ENCODE measurements around the gene PREPL. TPM values are rescaled to one million over a fixed set of nuclear protein-coding genes. Genes with fewer than 3 reads are reported as not detected.
"Not testable (repeated sequence)": the region's sequence is repeated elsewhere in the genome, so short reads cannot be mapped to it uniquely, and the experiment has no call there.

PREPL gene
- total RNA-seq = 29.4 and 30.5 TPM in 2 replicates

DNA sequence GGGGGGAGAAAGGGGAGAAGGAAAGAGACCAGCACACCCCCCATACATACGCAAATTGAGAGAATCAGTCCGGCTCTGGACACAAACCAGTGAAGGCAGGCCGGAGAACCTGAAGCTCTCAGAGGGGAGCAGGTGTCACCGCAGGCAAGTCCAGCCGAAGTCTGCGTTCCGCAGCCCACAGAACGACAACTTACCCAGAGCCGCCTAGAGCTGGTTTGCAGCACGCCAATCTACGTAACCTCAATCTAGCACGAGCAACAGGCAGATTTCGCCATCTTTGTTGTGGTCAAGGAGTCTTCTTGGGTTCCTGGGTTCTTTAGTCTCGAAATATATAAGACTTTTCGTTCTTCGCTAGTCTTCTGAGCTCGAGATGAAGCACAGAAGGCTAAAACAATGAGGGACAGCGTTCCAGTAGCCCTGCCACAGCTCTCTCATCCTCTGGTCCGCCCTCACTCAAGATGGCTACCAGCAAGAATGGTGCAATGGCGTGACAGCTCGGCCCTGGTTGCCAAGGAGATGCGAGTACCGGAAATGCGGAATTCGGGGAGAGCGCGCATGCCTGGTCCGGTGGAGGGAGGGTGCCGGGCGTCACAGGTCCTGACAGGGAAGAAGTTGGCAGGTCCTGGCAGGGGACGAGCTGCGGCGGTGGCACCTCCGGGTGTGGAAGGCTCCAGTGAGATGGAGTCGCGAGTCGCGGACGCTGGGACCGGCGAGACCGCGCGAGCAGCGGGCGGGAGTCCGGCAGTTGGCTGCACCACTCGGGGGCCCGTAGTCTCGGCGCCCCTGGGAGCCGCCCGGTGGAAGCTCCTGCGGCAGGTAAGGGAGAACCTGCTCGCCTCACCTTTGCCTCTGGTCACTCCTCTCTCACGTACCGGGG is at the start of gene PREPL, which contains the start of gene CAMKMT:
PREPL (minus strand) TSS at position 165 of the 877 bp plus-strand sequence. CDS start 15,152 bp downstream, outside the sequence.
CAMKMT (plus strand) TSS at position 618 of the 877 bp plus-strand sequence.
- peak; percentile 97 for DNase-seq (ENCODE audit: low spot score)
- Mint-ChIP-seq H3K4me1 (ENCODE audit: low read depth) (peaks cover 46% of the 10 kb centered on the region), H3K27ac (peak within 1 kb of the TSS; percentile 100), H3K27me3 (ENCODE audit: insufficient read depth) (no peaks in the 10 kb centered on the region), H3K4me3 (peak within 1 kb of the TSS; percentile 99), H3K9me3 (no peaks in the 10 kb centered on the region), H3K36me3 (ENCODE audit: low read depth) (peaks cover 5% of the 10 kb centered on the region)
- intact Hi-C loops (cut with micrococcal nuclease) = loop anchor here (1.0 to 10.0 kb wide), 10 partner anchors 117 to 1999 kb away; partner anchors contain the start of genes COX7A2L, DYNC2LI1, LRPPRC and PPM1B

DNA sequence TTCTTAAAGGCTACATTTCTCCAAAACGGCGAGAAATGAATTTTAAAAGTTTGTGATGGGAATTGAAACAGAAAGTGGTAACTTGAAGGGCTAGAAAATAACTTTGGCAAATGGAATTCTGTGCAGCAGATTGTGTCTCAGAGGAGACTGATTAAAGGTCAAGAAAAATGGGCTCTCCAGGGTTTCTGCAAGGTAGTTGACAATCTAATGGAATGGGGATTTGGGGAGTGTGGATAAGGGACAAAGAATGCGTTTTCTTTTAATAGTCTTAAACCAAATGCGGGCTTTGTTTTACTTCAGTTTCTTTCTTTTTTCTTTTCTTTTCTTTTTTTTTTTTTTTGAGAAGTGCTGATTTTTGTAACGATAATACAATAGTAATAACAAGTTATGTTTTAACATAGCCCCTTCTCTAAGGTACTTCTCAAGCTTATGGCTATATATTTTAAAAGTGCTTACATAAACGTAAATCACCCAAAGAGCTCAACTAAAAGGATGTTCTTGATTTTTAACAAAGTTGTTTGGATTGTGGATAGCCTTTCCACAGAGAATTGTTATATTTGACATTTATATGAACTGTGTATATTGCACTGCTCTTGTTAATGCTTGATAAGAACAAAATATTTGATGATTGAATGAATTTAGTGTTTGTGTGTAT is 37.1 kb upstream of the PREPL start:
- Mint-ChIP-seq H3K27ac (no peak overlapping the region), H3K4me3 (no peak overlapping the region), H3K4me1 (ENCODE audit: low read depth) (no peaks in the 10 kb centered on the region), H3K27me3 (ENCODE audit: insufficient read depth) (no peaks in the 10 kb centered on the region), H3K9me3 (no peaks in the 10 kb centered on the region), H3K36me3 (ENCODE audit: low read depth) (peaks cover under 1% of the 10 kb centered on the region)
- intact Hi-C loops (cut with micrococcal nuclease) = no loop called here
- no peak for DNase-seq (ENCODE audit: low spot score)

DNA sequence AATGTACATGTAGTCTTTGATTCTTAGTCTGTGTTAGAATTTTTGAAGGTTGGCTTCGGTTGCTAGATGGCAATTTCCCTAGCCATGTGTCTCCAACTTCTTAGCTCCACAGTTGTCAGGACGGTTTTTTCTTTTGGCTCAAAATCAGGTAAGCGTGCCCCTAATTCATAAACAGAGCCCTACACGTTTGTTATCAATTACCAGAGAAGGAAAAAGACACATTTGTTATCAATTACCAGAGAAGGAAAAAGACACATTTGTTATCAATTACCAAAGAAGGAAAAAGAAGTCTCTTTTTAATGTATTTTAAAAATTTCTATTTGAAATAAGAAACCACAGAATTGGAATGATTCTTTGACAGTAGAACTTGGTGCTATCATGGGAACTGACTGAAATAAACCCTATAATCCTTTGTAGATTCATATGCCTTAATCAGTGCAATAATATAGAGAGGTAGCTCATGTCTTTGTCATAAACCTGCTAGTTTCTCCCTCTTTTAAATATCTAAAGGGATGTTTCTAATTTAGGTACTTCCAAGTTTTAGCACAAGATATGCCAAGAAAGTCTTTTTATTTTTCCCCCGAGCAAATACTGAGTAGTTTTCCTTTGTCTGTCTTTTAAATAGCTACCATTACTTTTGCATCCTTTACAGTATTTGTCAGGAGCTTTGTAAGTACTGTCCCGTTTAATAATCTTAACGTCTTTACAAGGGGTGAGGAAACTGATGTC is 36.3 kb upstream of the PREPL start:
- no peaks in the 10 kb centered on the region for H3K9me3 Mint-ChIP-seq
- no peaks in the 10 kb centered on the region for H3K4me1 Mint-ChIP-seq (ENCODE audit: low read depth)
- intact Hi-C loops (cut with micrococcal nuclease) = no loop called here
- DNase-seq (ENCODE audit: low spot score) = no peak
- H3K27ac Mint-ChIP-seq = no peak overlapping the region
- no peak overlapping the region for H3K4me3 Mint-ChIP-seq
- H3K27me3 Mint-ChIP-seq (ENCODE audit: insufficient read depth) = no peaks in the 10 kb centered on the region
- H3K36me3 Mint-ChIP-seq (ENCODE audit: low read depth) = no peaks in the 10 kb centered on the region

GRCh38 chr2:44392338-44392943 is 31.1 kb upstream of the PREPL start:
- no peak overlapping the region for H3K4me3 Mint-ChIP-seq
- H3K9me3 Mint-ChIP-seq = no peaks in the 10 kb centered on the region
- H3K36me3 Mint-ChIP-seq (ENCODE audit: low read depth) = peaks cover 2% of the 10 kb centered on the region
- no peaks in the 10 kb centered on the region for H3K27me3 Mint-ChIP-seq (ENCODE audit: insufficient read depth)
- intact Hi-C loops (cut with micrococcal nuclease) = loop anchor here (1.0 kb wide), 1 partner anchor 305 kb away; no protein-coding TSS in a partner anchor
- no peak overlapping the region for H3K27ac Mint-ChIP-seq
- DNase-seq (ENCODE audit: low spot score) = no peak
- no peaks in the 10 kb centered on the region for H3K4me1 Mint-ChIP-seq (ENCODE audit: low read depth)

GRCh38 chr2:44389895-44390294 is 28.6 kb upstream of the PREPL start:
- no peak for DNase-seq (ENCODE audit: low spot score)
- intact Hi-C loops (cut with micrococcal nuclease) = no loop called here
- Mint-ChIP-seq H3K4me3 (no peak overlapping the region), H3K27me3 (ENCODE audit: insufficient read depth) (no peaks in the 10 kb centered on the region), H3K27ac (no peak overlapping the region), H3K9me3 (no peaks in the 10 kb centered on the region), H3K4me1 (ENCODE audit: low read depth) (no peaks in the 10 kb centered on the region), H3K36me3 (ENCODE audit: low read depth) (peaks cover 5% of the 10 kb centered on the region)

GRCh38 chr2:44388877-44389276 is 27.6 kb upstream of the PREPL start:
- H3K36me3 Mint-ChIP-seq (ENCODE audit: low read depth) = peaks cover 5% of the 10 kb centered on the region
- intact Hi-C loops (cut with micrococcal nuclease) = no loop called here
- no peaks in the 10 kb centered on the region for H3K27me3 Mint-ChIP-seq (ENCODE audit: insufficient read depth)
- H3K4me3 Mint-ChIP-seq = no peak overlapping the region
- DNase-seq (ENCODE audit: low spot score) = no peak
- peaks cover 10% of the 10 kb centered on the region for H3K9me3 Mint-ChIP-seq
- no peak overlapping the region for H3K27ac Mint-ChIP-seq
- no peaks in the 10 kb centered on the region for H3K4me1 Mint-ChIP-seq (ENCODE audit: low read depth)

GRCh38 chr2:44385226-44385625 is 23.9 kb upstream of the PREPL start:
- H3K36me3 Mint-ChIP-seq (ENCODE audit: low read depth); H3K27ac Mint-ChIP-seq; H3K4me3 Mint-ChIP-seq; H3K27me3 Mint-ChIP-seq (ENCODE audit: insufficient read depth); intact Hi-C loops (cut with micrococcal nuclease); H3K4me1 Mint-ChIP-seq (ENCODE audit: low read depth); DNase-seq (ENCODE audit: low spot score): not testable (repeated sequence)
- peaks cover 15% of the 10 kb centered on the region for H3K9me3 Mint-ChIP-seq

GRCh38 chr2:44377486-44377885 is 16.2 kb upstream of the PREPL start:
- H3K4me3 Mint-ChIP-seq = no peak overlapping the region
- peaks cover 7% of the 10 kb centered on the region for H3K4me1 Mint-ChIP-seq (ENCODE audit: low read depth)
- DNase-seq (ENCODE audit: low spot score) = no peak
- intact Hi-C loops (cut with micrococcal nuclease) = no loop called here
- H3K36me3 Mint-ChIP-seq (ENCODE audit: low read depth) = peaks cover 6% of the 10 kb centered on the region
- H3K27ac Mint-ChIP-seq = no peak overlapping the region
- H3K9me3 Mint-ChIP-seq = no peaks in the 10 kb centered on the region
- H3K27me3 Mint-ChIP-seq (ENCODE audit: insufficient read depth) = no peaks in the 10 kb centered on the region

GRCh38 chr2:44372246-44372645 is 11.0 kb upstream of the PREPL start:
- intact Hi-C loops (cut with micrococcal nuclease) = no loop called here
- Mint-ChIP-seq H3K27me3 (ENCODE audit: insufficient read depth) (no peaks in the 10 kb centered on the region), H3K4me1 (ENCODE audit: low read depth) (peaks cover 18% of the 10 kb centered on the region), H3K27ac (no peak overlapping the region), H3K36me3 (ENCODE audit: low read depth) (peaks cover 4% of the 10 kb centered on the region), H3K9me3 (no peaks in the 10 kb centered on the region), H3K4me3 (no peak overlapping the region)
- DNase-seq (ENCODE audit: low spot score) = no peak

DNA sequence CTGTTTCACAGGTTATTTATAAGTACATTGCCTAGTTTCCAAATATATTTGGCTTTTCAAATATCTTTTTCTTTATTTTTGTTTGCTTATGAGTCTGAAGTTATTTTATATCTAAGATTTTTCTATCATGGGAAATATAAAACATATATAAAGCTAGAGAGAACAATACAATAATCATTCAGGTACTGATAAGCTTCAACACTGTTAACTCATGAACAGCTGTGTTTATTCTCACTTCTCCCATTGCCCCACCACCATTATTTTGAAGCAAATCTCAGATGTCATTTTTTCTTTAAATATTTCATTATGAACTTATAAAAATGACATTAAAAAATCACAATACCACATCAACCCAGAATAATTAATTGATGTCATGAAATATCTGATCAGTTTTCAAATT is 10.2 kb upstream of the PREPL start:
- H3K9me3 Mint-ChIP-seq = no peaks in the 10 kb centered on the region
- H3K27me3 Mint-ChIP-seq (ENCODE audit: insufficient read depth) = no peaks in the 10 kb centered on the region
- intact Hi-C loops (cut with micrococcal nuclease) = no loop called here
- peaks cover 18% of the 10 kb centered on the region for H3K4me1 Mint-ChIP-seq (ENCODE audit: low read depth)
- no peak overlapping the region for H3K4me3 Mint-ChIP-seq
- H3K27ac Mint-ChIP-seq = no peak overlapping the region
- no peak for DNase-seq (ENCODE audit: low spot score)
- H3K36me3 Mint-ChIP-seq (ENCODE audit: low read depth) = peaks cover 4% of the 10 kb centered on the region

- Mint-ChIP-seq H3K36me3 (ENCODE audit: low read depth) (peaks cover 7% of the 10 kb centered on the region), H3K4me1 (ENCODE audit: low read depth) (peaks cover 18% of the 10 kb centered on the region), H3K27me3 (ENCODE audit: insufficient read depth) (no peaks in the 10 kb centered on the region), H3K9me3 (no peaks in the 10 kb centered on the region), H3K27ac (no peak overlapping the region), H3K4me3 (no peak overlapping the region)
- intact Hi-C loops (cut with micrococcal nuclease) = loop anchor here (10.0 kb wide), 1 partner anchor 595 kb away; the partner anchor contains the start of gene DYNC2LI1
- no peak for DNase-seq (ENCODE audit: low spot score)
These were observed 8.1 kb upstream of the PREPL start for GRCh38 chr2:44369392-44369791.

DNA sequence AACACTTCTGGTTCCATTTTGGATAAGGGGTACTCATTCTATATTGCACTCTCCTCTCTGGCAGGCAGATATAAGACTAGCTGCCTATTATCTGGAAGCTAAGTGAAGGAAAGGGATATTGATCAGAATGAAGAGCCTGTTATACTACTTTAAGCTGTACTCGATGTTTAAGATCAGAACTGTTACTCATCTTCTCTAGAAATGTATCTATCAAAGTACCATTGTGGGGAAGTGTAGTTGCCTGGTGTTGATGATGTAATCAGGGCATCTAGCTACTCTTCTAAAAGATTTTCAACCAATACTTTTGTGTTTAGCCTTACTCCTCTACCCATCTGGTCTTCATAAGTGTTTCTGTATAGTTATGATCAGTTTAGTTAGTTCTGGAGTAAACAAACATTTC is 6.3 kb upstream of the PREPL start:
- no peak for DNase-seq (ENCODE audit: low spot score)
- H3K27me3 Mint-ChIP-seq (ENCODE audit: insufficient read depth) = no peaks in the 10 kb centered on the region
- H3K36me3 Mint-ChIP-seq (ENCODE audit: low read depth) = peaks cover 7% of the 10 kb centered on the region
- H3K4me1 Mint-ChIP-seq (ENCODE audit: low read depth) = peaks cover 23% of the 10 kb centered on the region
- H3K27ac Mint-ChIP-seq = no peak overlapping the region
- intact Hi-C loops (cut with micrococcal nuclease) = loop anchor here (10.0 kb wide), 1 partner anchor 593 kb away; the partner anchor contains the start of gene DYNC2LI1
- H3K4me3 Mint-ChIP-seq = no peak overlapping the region
- H3K9me3 Mint-ChIP-seq = no peaks in the 10 kb centered on the region

Data from activated T-helper 1 cell treated with anti-CD3 and anti-CD28 coated beads, Interleukin-12 subunit alpha, Interleukin-12 subunit beta, Interleukin-2, Interleukin-4 antibody, amounts not matched to agents 30 ng/mL and 10 ng/mL and 1 ng/mL, durations not matched to agents 14 hours and 24 hours and 36 hours (primary cell).